MM.1S (cell line): ENCODE results near the gene TNPO3.
"Not testable (repeated sequence)": the region's sequence is repeated elsewhere in the genome, so short reads cannot be mapped to it uniquely, and the experiment has no call there.

Experiments used
- DNase-seq: peaks from one replicate; pipeline ENCODE4 v3.0.0-alpha.2; 2015
- H2AFZ ChIP-seq: fragments of 300-600 bp; sonication (generic); 2 replicates; pipeline ENCODE4 v1.6.0; 2016; ENCODE audit warnings: antibody characterized with exemption, low read length
- H3F3A ChIP-seq: fragments of 300-600 bp; sonication (generic); 2 replicates; pipeline ENCODE4 v1.6.1; 2016; ENCODE audit warnings: mild to moderate bottlenecking, antibody characterized with exemption, low read length, moderate library complexity, mixed read lengths; ENCODE audit not compliant: insufficient read depth
- H3K27ac ChIP-seq: fragments of 300-600 bp; sonication (generic); 2 replicates; pipeline ENCODE4 v1.5.1; 2016; ENCODE audit warnings: mild to moderate bottlenecking, low read length
- H3K27me3 ChIP-seq: fragments of 300-600 bp; sonication (generic); replicated peaks from 2 replicates; pipeline ENCODE4 v1.6.0; 2016; ENCODE audit warnings: low read length; ENCODE audit not compliant: insufficient read depth
- H3K36me3 ChIP-seq: fragments of 300-600 bp; sonication (generic); replicated peaks from 2 replicates; pipeline ENCODE4 v1.6.1; 2016; ENCODE audit warnings: mild to moderate bottlenecking, low read length, mixed read lengths; ENCODE audit not compliant: insufficient read depth
- H3K4me1 ChIP-seq: fragments of 300-600 bp; sonication (generic); 2 replicates; pipeline ENCODE4 v1.6.1; 2016; ENCODE audit warnings: low read length, mixed read lengths
- H3K4me2 ChIP-seq: fragments of 300-600 bp; sonication (generic); 2 replicates; pipeline ENCODE4 v1.6.0; 2016; ENCODE audit warnings: low read depth, low read length
- H3K4me3 ChIP-seq: fragments of 300-600 bp; sonication (generic); 2 replicates; pipeline ENCODE4 v1.5.1; 2016; ENCODE audit warnings: low read length, mixed read lengths
- H3K79me2 ChIP-seq: fragments of 300-600 bp; sonication (generic); 2 replicates; pipeline ENCODE4 v1.6.1; 2016; ENCODE audit warnings: mixed run types, low read length, mixed read lengths
- H3K9ac ChIP-seq: fragments of 300-600 bp; sonication (generic); 2 replicates; pipeline ENCODE4 v1.6.1; 2016; ENCODE audit warnings: low read length, mixed read lengths
- H3K9me2 ChIP-seq: fragments of 300-600 bp; sonication (generic); replicated peaks from 2 replicates; pipeline ENCODE4 v1.6.1; 2016; ENCODE audit warnings: mild to moderate bottlenecking, low read length, mixed read lengths; ENCODE audit not compliant: insufficient read depth
- H3K9me3 ChIP-seq: fragments of 300-600 bp; sonication (generic); replicated peaks from 2 replicates; pipeline ENCODE4 v1.6.1; 2016; ENCODE audit warnings: mild to moderate bottlenecking, low read length, mixed read lengths; ENCODE audit not compliant: insufficient read depth
- H4K20me1 ChIP-seq: fragments of 300-600 bp; sonication (generic); 2 replicates; pipeline ENCODE4 v1.6.1; 2016; ENCODE audit warnings: mild to moderate bottlenecking, low read length, moderate library complexity, mixed read lengths; ENCODE audit not compliant: insufficient read depth
- EZH2 ChIP-seq: fragments of 300-600 bp; sonication (generic); optimal IDR thresholded peaks from 2 replicates; pipeline ENCODE3; 2017; ENCODE audit warnings: low read depth, mild to moderate bottlenecking, antibody characterized with exemption, low read length, mixed read lengths
- EZH2phosphoT487 ChIP-seq: fragments of 300-600 bp; sonication (generic); IDR thresholded peaks from 2 replicates; pipeline ENCODE4 v1.6.1; 2018; ENCODE audit warnings: antibody characterized with exemption, low read length
- TF ChIP-seq, protein P1 (sequence below): fragments of 300-600 bp; sonication (generic); IDR thresholded peaks from 2 replicates; pipeline ENCODE4 v1.5.1; 2016; ENCODE audit warnings: antibody characterized with exemption, low read length, mixed read lengths

The TNPO3 gene

GRCh38 chr7:129043012-129043411 is 11.9 kb downstream of the TNPO3 start:
- Histone ChIP-seq H4K20me1 (peaks cover 63% of the 10 kb centered on the region), H3K4me1 (0 out of 2 replicates have a peak, but pooled peaks cover 8% of the 10 kb centered on the region), H3K9ac (no peak overlapping the region), H3K27me3 (no peaks in the 10 kb centered on the region), H3K79me2 (peaks cover 100% of the 10 kb centered on the region), H3K4me2 (no peak overlapping the region), H3K9me3 (no peaks in the 10 kb centered on the region), H3K36me3 (no peaks in the 10 kb centered on the region; the same call in 1 of the 2 replicates), H2AFZ (no peak overlapping the region), H3K4me3 (no peak overlapping the region), H3K9me2 (no peaks in the 10 kb centered on the region), H3F3A (no peaks in the 10 kb centered on the region), H3K27ac (no peak overlapping the region)
- no peak for TF ChIP-seq EZH2phosphoT487
- TF ChIP-seq, protein P1, sequence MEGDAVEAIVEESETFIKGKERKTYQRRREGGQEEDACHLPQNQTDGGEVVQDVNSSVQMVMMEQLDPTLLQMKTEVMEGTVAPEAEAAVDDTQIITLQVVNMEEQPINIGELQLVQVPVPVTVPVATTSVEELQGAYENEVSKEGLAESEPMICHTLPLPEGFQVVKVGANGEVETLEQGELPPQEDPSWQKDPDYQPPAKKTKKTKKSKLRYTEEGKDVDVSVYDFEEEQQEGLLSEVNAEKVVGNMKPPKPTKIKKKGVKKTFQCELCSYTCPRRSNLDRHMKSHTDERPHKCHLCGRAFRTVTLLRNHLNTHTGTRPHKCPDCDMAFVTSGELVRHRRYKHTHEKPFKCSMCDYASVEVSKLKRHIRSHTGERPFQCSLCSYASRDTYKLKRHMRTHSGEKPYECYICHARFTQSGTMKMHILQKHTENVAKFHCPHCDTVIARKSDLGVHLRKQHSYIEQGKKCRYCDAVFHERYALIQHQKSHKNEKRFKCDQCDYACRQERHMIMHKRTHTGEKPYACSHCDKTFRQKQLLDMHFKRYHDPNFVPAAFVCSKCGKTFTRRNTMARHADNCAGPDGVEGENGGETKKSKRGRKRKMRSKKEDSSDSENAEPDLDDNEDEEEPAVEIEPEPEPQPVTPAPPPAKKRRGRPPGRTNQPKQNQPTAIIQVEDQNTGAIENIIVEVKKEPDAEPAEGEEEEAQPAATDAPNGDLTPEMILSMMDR, result no peak
- no peak for DNase-seq

DNA sequence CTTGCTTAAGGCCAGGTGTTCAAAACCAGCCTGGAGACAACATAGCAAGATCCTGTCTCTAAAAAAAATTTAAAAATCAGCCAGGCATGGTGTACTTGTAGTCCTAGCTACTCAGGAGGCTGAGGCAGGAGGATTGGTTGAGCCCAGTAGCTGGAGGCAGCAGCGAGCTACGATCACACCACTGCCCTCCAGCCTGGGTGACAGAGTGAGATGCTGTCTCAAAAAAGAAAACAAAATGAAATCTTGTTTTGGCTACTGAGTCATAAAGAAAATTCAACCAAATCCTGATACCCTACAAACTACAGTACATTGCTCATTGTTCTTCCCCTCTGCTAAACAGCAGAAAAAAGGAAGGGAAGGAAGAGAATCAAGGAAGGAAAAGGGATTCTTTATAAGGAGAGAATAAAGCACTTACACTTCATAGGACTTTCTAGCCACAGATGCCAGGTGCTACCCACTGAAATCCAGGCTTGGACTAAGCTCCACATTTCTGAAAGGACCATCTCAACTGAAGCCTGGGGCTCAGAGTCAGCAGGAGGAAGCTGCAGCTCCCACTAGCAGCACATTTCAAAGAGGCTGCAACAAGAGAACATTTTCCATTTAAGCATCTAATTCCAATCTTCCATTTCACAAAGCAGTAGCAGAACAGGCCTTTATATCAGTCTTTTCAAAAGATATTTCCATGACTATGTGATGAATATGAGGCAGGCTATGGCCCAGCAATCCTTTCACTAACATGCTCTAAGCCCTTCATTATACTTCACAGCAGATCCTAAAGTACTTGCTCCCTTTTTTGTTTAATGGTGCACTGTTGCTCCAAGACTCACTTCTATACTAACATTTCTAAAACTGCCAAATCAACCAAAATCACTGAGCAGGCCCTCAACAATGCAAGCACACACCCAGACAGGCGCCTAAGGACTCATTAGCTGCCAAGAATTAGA is 13.5 kb downstream of the TNPO3 start:
- no peak overlapping the region for H3K27ac ChIP-seq
- no peaks in the 10 kb centered on the region; the same call in 1 of the 2 replicates for H3K36me3 ChIP-seq
- H3K4me1 ChIP-seq, result 0 out of 2 replicates have a peak, but pooled peaks cover 5% of the 10 kb centered on the region
- H3K4me3 ChIP-seq, result no peak overlapping the region
- H3F3A ChIP-seq, result no peaks in the 10 kb centered on the region
- DNase-seq, result no peak
- TF ChIP-seq EZH2 (no peak), EZH2phosphoT487 (no peak)
- TF ChIP-seq, protein P1, result no peak
- H4K20me1 ChIP-seq, result peaks cover 59% of the 10 kb centered on the region
- H3K9ac ChIP-seq, result no peak overlapping the region
- H3K4me2 ChIP-seq, result no peak overlapping the region
- no peaks in the 10 kb centered on the region for H3K9me2 ChIP-seq
- H2AFZ ChIP-seq, result no peak overlapping the region
- H3K27me3 ChIP-seq, result no peaks in the 10 kb centered on the region
- H3K9me3 ChIP-seq, result no peaks in the 10 kb centered on the region
- H3K79me2 ChIP-seq, result peaks cover 100% of the 10 kb centered on the region

DNA sequence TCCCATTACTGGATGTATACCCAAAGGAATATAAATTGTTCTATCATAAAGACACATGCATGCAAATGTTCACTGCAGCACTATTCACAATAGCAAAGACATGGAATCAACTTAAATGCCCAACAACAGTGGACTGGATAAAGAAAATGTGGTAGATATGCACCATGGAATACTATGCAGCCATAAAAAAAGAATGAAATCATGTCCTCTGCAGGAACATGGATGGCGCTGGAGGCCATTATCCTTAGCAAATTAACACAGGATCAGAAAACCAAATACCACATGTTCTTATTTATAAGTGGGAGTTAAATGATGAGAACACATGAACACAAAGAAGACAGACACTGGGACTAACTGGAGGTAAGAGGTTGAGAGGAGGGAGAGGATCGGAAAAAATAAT is 16.4 kb downstream of the TNPO3 start:
- H4K20me1 ChIP-seq, result peaks cover 38% of the 10 kb centered on the region

DNA sequence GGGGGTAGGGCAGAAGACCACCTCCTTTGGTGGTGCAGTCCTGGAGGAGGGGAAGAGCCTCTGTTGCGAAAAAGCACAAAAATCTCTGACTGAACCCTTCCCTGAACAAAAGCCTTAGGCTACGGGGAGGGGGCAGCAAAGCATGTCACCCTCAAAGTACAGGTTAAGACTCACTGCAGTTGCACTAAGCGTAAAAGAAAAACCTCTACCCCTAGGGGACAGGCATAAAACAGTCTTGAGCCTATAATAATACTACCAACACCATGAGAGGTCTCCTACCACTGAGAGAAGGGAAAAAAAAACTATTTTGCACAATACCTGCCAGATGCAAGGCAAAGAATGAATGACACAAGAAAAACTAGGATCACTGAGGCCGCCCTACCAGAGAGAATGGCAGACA is 17.3 kb downstream of the TNPO3 start:
- DNase-seq, result no peak
- TF ChIP-seq, protein P1, result no peak
- TF ChIP-seq EZH2phosphoT487 (no peak), EZH2 (no peak)
- H3K4me3 ChIP-seq, result no peak overlapping the region
- H3K9me3 ChIP-seq, result no peaks in the 10 kb centered on the region
- no peaks in the 10 kb centered on the region for H3K27me3 ChIP-seq
- H3K79me2 ChIP-seq, result peaks cover 99% of the 10 kb centered on the region
- peaks cover 29% of the 10 kb centered on the region for H4K20me1 ChIP-seq
- no peaks in the 10 kb centered on the region for H3K4me1 ChIP-seq
- H3F3A ChIP-seq, result no peaks in the 10 kb centered on the region
- no peak overlapping the region for H3K27ac ChIP-seq
- H3K4me2 ChIP-seq, result no peak overlapping the region
- H3K9ac ChIP-seq, result no peak overlapping the region
- H2AFZ ChIP-seq, result no peak overlapping the region
- H3K9me2 ChIP-seq, result no peaks in the 10 kb centered on the region
- H3K36me3 ChIP-seq, result peaks cover 4% of the 10 kb centered on the region; the same call in 1 of the 2 replicates

More for the DNA sequence above, 16.4 kb downstream of the TNPO3 start:
- H3K79me2 ChIP-seq, result peaks cover 99% of the 10 kb centered on the region
- not testable (repeated sequence) for H3K4me1 ChIP-seq, H3K27me3 ChIP-seq, H3K9me2 ChIP-seq, H3K27ac ChIP-seq, H3K4me2 ChIP-seq, H3K9ac ChIP-seq, H3F3A ChIP-seq, H3K4me3 ChIP-seq, DNase-seq, H3K9me3 ChIP-seq, H3K36me3 ChIP-seq, H2AFZ ChIP-seq
